Fibroblast of the conjunctiva (primary cell): Measurements from ENCODE around the gene CDH12.

Experiments
- DNase-seq: peaks from one replicate; pipeline ENCODE4 v3.0.0-alpha.2; 2010; ENCODE audit warnings: low read depth

CDH12 gene

DNA sequence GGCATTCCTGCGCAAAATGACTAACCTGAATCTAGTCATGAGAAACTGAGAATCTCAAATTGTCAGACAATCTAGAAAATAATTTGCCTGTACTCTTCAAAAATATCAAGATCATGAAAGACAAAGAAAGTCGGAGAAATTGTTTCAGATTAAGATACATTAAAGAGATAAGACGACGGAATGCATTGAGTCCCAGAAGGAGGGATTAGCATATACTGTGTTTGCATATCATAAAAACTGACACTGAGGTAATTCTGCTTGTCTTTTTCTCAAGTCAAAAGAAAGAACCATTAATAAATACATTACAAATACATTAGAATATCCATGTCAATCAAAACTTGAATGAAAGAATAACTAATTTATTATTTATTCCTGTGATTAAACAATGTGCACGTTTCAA is 88.4 kb downstream of the CDH12 start:
- DNase-seq: no peak

DNA sequence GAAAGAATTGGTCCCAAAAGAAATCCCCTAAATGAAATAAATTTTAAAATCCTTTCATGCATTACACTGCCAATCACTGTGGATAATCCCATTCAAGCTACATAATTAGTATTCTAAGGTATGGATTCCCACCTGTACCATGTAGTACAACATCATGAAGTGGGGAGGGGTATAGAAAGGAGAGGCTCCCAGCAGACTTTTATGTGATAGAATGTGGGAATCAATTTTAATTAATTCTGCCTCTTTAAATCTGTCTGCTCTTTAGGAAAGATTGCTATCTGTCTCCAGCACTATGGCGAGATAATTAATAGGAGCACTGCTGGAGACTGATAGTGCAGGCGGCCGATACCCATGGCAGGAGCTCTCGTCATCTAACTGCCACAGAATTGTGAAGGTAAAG is 95.4 kb downstream of the CDH12 start:
- DNase-seq: no peak

DNA sequence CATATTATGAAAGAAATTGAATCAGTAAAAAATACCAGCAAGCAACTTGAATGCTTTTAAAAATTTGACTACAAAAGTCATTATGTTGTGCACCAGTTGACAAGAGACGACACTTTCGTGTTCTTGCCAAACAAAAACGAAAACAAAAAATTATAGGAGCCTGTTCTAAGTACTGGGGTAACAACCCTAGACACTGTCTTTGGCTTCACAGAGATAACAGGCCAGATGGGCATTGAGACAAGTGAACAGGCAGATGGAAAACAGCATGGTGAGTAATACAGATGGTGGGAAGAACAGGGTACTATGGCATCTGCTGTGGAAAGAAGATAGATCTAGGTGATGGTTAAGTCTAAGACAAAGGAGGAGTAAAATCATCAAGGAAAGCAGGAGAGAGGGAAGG is 99.0 kb downstream of the CDH12 start:
- no peak for DNase-seq

DNA sequence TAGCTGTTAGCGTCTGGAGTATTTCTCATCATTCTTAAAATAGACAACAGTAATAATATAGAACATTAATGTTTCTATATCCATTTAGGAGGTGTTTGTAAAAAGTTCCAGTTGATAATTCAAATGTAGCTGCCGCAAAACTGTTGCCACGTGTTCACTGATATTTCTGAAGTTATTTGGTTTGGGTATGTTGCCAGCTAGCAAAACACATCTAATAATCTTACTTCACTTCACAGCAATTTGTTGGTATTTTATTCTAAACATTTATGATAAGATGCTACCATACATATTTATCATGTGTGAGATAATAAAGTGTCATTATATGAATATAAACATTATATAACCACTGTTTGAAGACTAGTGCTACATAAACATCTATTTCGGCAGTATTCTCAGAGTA is 101.6 kb downstream of the CDH12 start:
- no peak for DNase-seq

DNA sequence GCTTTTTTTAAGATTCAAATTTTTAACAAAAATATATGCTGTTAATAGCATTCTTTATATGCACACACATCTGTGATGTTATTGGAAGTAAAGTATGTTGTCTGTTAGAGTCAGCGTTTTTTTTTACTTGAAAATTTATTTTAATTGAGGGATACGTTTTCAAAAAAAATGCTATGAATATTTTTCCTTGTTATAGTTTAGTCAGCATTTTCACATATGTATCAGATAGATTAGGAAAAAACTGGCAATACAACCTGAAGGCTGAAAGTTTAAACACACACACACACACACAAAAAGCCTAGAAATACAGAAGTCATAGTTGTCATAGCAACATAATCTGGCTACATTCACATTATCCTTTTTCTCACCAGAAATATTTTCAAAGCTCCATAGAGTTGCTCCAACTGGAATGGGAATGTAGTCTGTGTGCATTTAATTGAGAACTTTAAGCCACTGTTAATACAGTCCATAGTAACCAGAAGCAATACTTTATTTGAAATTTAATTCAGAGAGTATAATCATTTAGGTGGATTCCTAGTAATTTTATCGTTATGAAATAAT is 116.6 kb downstream of the CDH12 start:
- no peak for DNase-seq

DNA sequence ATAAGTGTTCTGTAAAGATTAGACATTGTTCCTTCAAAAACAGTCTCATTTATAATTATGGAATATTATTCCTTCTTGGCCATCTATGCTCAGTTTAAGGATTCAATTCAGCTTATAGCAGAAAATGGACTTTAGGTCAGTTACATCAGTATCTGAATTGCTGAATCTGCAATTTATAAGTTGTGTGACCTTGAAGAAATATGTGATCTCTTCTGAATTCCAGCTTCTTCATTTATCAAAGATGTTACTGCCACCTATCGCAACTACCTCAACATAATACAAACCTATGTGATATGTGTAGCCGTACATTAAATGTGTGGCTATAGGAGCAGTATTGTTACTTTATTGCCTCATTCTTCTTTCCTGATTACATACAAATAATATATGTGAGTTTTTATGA is 118.2 kb downstream of the CDH12 start:
- no peak for DNase-seq

DNA sequence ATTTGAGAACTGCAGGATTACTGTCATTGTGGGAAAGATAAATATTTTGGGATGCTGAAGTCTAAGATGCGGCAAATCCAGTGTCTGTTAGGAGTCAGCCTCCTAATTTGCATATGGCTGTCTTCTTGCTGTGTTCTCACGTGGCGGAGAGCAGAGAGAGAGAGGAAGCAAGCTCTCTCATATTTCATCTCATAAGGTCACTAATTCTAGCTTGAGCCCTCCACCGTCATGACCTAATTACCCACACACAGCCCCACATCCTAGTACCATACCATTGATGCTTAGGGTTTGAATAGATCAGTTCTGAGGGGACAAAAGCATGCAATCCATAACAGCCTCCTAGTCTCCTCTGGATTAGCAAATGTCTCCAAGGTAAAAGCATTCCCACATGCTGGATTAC is 124.5 kb downstream of the CDH12 start:
- DNase-seq: no peak

DNA sequence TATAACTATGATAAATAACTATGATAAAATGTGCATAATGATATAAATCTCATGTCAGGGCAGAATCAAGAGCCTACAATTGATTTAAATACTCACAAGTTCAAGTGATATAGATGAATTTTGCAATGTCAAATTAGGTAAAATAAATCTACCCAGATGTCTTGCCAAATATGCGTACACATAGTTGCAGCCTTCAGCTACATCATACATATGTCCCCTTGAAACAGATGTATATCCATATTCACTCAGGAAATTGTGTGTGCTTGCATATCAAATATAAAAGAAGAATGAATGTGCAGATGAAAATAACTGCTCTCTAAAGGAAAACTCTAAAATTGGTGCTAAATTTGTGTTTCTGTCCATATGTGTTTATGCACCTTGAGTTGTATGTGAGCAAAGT is 130.7 kb downstream of the CDH12 start:
- no peak for DNase-seq

DNA sequence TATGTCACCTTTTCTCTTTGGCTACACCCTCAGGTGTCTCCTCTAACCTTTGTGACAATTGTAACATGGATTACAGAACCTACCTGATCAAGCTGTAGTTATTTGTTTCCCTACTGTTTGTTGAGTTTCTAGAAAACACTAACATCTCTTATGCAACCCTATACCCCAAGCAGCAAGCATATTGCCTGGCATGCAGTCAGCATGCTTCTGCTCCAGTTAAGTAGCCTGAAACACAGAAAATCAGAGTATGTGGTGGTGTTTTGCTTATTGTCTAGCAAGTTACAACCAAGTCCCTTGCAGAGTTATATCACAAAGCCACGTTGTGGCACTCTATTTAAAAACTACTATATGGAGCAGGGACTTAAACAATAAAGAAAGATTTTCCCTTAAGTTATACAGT is 131.1 kb downstream of the CDH12 start:
- DNase-seq: no peak

DNA sequence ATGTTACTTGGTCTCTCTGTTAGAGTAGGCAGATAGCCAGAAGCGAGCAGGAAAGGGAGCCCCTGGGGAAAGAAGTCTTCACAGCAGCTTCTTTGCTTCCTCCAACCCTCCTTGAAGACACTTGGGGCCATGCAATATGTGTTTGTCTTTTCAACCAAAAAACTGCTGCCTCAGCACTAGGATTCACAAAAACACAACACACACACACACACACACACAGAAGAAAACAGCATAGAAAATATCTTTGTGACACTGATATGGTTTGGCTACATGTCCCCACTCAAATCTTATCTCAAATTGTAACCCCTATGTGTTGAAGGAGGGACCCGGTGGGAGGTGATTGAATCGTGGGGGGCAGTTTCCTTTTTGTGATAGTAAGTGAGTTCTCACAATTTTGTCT is 133.3 kb downstream of the CDH12 start:
- no peak for DNase-seq

DNA sequence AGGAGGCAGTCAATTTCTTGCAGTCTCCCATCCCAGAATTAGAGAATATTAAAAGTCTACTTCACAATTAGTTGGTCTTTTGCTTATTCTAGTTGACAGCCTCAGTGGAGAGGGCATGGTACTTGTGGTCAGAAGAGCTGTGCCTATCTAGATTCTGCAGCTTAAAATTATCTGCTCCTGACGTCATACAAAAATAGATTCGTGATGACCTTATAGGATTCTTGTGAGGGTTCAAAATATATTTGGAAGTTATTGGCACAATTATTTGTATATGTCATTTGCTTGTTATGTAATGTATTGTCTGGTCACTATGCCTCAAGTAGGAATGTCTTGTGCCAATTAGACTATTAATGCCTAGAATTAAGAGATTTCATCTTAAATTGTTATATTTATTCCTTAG is 142.5 kb downstream of the CDH12 start:
- no peak for DNase-seq

DNA sequence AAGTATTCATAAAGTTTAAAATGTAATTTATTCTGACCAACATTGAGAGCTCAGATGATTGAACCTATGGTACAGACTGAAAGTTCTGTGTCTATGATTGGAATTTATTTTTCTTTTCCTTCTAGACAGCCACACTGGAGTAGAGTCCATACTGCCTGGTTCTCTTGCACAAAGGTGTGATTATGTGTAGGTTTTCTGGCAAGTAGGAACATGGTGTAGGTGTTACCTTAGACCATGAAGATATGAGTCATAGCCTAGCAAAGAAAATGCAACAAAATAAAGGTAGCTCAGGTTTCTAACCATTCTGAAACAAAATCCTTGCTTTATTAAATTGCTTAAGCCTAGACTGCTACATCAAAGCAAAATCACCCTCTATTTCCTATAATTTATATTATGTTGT is 143.4 kb downstream of the CDH12 start:
- DNase-seq: no peak

DNA sequence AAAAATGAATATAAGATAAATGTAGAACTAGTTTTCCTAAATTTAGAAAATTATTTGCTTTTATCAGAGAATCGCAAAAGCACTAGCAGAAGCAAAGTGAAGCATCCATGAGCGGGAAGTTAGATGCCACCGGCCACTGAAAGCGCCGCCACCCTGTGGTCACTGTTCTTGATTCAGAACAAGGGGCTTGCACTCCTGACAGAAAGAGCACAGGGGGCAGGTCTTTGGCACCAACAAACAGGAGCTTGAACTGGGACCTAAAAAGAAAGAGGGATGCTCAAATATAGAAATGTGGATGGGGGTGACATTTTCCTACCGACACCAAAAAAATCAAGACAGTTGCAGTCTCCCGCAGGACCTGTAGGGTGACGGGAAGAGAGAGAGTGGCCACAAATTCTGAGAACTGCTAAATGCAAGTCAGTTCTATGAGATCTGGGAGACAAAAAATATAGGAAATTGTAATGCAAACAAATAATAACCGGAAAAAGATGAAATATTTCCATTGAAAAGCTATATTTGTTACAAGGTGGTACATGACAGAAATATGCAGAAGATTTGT is 144.3 kb downstream of the CDH12 start:
- DNase-seq: no peak

DNA sequence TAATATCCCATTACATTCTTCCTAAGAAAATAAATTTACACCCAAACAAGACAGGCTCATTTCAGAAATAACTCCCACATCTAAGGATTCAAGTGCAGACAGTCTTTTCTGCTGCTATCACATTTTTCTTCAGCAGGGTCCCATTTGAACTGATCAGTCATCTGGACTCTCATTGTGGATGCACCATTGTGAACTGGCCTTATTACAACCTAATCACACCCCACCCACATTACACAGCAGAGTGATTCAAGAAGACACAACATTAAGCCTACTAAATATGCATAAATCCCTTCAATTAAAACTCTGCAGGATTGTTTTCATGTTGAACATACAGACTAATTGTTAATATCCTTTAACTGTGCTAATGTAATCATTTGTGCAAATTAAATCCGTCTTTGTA is 146.2 kb downstream of the CDH12 start:
- no peak for DNase-seq

DNA sequence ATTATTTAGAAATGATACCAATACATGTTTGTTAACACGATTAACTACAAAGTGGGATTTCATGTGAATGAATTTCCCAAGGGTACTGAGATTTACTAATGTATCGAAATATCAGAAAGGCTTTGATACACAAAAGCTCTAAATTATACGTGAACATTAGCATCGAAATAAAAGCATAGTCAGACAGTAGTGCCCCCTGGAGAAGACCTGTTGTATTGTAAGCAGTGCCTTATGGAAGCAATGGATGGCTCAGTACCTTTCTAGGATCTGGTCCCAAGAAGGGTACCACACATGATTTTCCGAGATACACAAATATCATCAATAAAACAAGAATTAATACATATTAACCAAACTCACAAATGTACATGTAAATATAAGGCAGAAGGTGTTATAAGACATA is 153.8 kb downstream of the CDH12 start:
- no peak for DNase-seq

DNA sequence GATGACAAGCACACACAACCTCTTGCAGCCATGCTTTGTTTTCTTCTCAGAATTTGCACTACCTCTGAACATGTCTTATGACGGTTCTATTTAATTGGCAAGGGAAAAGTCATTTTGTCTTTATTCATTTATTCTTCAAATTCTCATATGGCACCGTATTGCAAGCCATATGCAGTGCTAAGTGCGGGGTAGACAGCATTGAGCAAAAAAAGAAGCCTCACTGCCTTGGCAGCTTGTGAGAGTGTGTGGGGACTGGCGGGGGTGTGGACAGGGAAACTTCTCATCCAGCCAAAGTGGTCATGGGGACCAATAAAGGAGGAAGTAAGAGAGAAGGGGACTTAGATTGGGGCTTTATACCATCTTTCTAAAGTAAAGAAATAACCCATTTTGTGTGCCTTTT is 160.0 kb downstream of the CDH12 start:
- DNase-seq: no peak

DNA sequence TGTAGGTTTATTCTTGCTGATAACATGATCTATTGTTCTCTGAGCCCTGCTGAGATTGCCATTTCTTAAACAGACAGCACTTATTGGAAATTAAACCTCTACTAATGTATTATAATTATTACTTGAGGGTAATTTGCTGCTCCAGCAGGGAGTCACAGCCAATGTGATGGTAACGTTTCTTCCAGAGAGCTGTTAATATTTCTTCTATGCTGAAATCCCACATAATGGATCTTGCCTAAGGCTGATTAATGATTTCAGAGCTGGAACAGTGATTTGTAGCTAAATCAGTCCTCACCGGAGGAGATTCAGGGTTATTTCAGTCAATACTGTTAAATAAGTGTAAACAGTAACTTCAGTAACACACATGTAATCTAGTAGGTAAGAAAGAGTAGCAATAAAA is 170.1 kb downstream of the CDH12 start:
- no peak for DNase-seq

DNA sequence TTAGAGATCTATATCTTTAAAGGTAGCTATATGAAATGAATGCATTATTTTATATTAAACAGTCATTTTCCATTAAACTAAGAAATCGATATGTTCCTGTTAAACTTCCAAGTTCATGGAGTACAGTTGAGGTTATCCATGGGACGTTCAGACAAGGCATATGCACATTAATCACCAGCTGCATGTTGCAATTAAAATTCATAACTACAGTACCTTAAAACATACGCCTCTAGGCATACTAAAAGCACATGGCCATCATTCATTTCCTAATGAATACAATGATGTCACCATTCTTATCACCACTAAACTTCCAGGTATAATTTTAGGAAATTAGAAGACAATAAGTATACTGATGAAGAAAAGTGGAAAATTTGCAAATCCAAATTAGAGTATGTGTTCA is 174.3 kb downstream of the CDH12 start:
- no peak for DNase-seq

DNA sequence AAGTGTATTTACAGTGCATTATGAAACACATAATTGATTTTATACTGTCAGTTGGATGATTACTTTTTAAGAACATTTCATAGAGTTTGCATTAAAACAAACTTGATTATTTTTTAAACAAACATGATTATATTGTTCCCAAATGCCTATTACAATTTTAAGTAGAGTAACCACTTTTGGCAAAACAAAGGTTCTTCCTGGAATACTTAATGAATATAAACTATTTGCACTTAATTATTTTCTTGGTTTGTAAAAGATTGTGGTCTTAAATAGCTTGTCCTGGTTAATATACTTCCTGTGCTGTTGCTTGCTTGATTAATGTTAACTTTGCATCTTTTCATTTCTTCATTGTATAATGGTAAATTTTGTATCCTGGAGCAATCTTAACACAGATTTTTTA is 180.0 kb downstream of the CDH12 start:
- no peak for DNase-seq

DNA sequence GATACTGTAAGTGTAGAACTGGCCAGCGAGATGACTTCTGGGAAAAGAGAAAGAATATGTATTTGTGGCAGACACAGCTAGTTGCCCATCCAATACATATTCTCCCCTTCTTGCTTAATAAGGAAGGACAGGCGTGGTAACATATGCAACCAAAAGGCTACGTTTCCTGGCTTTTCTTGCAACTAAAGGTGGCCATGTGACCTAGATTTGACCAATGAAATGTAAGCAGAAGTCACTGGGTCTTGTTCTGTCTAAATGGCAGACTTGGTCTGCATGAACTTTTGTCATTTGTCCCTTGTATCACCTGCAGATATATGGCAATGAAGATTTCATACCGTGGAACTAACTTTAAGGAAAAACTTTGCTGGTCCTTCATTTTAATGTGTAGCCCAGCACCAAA is 183.8 kb downstream of the CDH12 start:
- DNase-seq: no peak

DNA sequence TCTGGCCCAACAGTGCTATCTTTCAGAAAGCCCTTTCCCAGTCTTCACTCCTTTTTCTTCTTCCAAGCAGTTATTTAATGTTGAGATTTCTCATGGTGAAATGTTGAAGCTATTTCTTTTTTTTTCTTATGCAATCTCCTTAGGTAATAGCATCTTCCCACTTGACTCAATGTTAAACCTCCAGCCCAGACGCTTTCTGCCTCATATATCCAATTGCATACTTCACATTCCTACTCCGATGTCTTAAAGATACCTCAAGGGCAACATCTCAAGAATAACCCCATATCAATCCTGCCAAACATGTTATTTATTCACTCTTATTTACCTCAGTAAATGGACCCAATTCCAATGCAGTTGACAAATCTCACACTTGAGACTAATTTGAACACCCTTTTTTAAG is 187.3 kb downstream of the CDH12 start:
- DNase-seq: no peak

DNA sequence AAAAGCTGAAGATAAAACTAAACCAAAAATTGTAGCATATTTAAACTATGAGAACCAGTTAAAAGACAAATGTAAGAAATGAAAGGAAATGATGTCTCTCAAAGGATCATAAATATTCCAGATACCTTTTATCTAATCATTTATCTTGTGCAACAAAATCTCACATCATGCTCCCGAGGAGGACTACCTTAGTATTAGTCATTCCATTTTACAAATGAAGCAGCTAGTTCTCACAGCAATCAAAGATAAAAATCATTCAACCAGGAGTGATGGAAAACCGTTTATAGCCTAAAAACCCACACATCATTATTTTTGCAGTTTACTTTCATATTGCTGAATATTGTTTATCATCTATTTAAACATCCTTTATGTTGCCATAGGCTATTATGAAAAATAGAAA is 190.0 kb downstream of the CDH12 start:
- no peak for DNase-seq

DNA sequence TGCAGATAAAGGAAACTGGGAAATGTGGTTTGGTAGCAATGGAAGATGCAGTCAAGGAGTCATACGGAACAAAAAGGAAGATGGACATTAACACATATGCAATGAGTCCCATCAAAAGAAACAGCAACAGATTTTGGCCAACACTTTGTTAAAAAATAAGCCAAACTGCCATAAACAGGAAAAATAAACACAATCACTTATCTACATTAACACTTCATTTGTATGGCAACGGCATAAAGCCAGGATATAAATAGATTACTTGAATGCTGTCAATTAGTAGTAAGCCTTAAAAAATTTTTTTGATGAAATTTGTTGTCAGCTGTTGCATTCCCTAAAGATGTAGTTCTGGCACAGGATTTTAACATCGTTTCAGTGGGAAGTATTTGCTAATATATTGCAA is 190.8 kb downstream of the CDH12 start:
- no peak for DNase-seq

DNA sequence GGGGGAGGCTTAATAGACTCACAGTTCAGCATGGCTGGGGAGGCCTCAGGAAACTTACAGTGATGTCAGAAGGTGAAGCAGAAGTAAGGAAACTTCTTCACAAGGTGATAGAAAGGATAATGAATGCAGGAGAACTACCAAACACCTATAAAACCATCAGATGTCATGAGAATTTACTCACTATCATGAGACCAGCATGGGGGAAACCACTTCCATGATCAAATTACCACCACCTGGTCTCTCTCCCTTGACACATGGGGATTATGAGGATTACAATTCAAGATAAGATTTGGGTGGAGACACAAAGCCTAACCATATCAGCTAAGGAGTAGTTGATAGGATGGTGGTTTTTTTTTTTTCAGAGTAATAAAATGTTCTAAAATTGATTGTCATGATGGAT is 201.8 kb downstream of the CDH12 start:
- DNase-seq: no peak

DNA sequence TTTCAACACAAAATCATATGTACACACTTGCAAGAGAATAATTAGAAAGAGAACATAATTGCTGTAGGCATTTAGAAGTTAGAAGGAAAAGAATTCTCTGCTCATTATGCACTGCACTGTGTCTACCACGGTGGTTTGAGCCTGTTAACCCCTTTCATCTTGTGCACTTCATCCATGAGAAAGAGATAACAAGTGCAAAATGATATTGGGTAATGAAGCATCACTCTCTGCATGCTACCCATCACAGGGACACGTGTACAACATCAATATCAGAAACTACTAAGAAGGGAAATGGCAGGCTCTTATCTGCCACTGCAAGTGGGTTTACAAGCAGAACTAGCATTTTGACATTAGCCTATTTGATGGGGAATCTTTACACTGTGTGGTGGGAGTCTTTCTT is 202.6 kb downstream of the CDH12 start:
- no peak for DNase-seq
